Measurements from ENCODE around the gene NIPAL3.

NIPAL3 gene

DNA sequence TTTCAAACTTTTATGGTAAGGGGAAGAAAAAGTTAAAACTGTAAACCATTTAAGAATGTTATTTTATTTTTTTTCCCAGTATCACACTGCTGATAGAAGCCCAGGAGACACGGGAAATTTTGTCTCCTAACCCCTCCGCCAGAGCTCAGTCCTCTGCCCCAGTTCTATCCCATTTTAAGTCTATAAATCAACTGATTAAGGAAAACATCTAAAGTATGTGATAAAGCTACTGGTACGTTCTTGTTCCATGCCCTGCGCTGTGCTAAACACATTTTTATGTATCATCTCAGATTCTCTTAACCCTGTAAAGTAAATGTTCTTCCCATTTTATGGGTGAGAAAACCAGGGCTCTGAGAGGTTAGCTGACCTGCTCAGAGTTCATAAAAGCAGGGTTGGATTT is 34.7 kb downstream of the NIPAL3 start:
- Histone ChIP-seq H4K8ac (ENCODE audit: low read depth, low read length) (no peak overlapping the region), H2AK5ac (ENCODE audit: low read length) (no peak overlapping the region), H3K27me3 (ENCODE audit: insufficient read depth, low read length, poor library complexity) (no peaks in the 10 kb centered on the region), H2BK15ac (replicated peaks; ENCODE audit: low read depth) (no peak overlapping the region), H3K4me3 (ENCODE audit: low read length) (no peak overlapping the region), H2BK5ac (ENCODE audit: low read length) (no peak overlapping the region), H3K79me1 (ENCODE audit: low read length) (no peaks in the 10 kb centered on the region), H2BK120ac (ENCODE audit: low read depth, low read length) (no peak overlapping the region), H3K9ac (ENCODE audit: low read length) (no peak overlapping the region), H3K79me2 (ENCODE audit: control insufficient read depth, insufficient read depth, low read length) (no peaks in the 10 kb centered on the region), H3K4ac (ENCODE audit: low read depth, low read length) (no peak overlapping the region), H3K18ac (ENCODE audit: low read length) (no peak overlapping the region), H3K4me2 (ENCODE audit: low read length) (no peak overlapping the region), H3K27ac (ENCODE audit: low read depth, low read length) (no peak overlapping the region), H3K56ac (ENCODE audit: low read length) (no peak overlapping the region), H4K5ac (ENCODE audit: low read length) (no peak overlapping the region), H3K4me1 (ENCODE audit: control insufficient read depth, low read depth, low read length) (no peaks in the 10 kb centered on the region), H3K23ac (ENCODE audit: low read length) (no peak overlapping the region), H3K36me3 (ENCODE audit: control insufficient read depth, insufficient read depth, low read length) (no peaks in the 10 kb centered on the region)
- no CpG with 5 or more reads among the region's 4 CpGs for WGBS (ENCODE audit: extremely low coverage, insufficient coverage, low lambda C conversion rate)
- no peak for DNase-seq

DNA sequence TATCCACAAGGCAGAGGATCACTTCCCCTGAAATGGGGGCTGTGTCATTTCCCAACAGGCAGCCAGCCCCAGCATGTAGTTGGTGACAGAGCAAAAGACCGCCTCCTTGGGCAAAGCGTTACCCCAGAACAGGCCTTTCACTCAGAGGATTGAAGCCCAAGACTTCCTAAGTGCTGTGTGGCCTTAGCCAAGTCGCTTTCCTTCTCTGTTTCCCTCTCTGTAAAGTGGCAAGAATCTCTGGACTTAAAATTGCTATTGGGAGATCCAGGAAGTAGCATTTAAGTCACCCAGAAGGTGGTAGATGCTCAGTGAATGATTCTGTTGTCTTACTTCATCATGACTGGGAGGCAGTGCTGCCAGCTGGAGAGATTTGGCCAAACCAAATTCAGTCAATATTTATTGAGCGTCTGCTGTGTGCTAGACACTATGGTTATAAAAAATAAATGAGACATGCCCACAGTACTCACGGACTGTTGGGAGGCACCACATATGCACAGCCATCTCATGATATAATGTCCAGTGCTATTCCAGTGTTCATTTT is 35.3 kb downstream of the NIPAL3 start:
- Histone ChIP-seq H3K27me3 (ENCODE audit: insufficient read depth, low read length, poor library complexity) (no peaks in the 10 kb centered on the region), H3K56ac (ENCODE audit: low read length) (no peak overlapping the region), H3K4me3 (ENCODE audit: low read length) (no peak overlapping the region), H3K4me2 (ENCODE audit: low read length) (no peak overlapping the region), H2BK120ac (ENCODE audit: low read depth, low read length) (no peak overlapping the region), H3K79me1 (ENCODE audit: low read length) (no peaks in the 10 kb centered on the region), H3K4me1 (ENCODE audit: control insufficient read depth, low read depth, low read length) (no peaks in the 10 kb centered on the region), H3K79me2 (ENCODE audit: control insufficient read depth, insufficient read depth, low read length) (no peaks in the 10 kb centered on the region), H3K9ac (ENCODE audit: low read length) (no peak overlapping the region), H3K4ac (ENCODE audit: low read depth, low read length) (no peak overlapping the region), H3K23ac (ENCODE audit: low read length) (no peak overlapping the region), H2BK15ac (replicated peaks; ENCODE audit: low read depth) (no peak overlapping the region), H3K36me3 (ENCODE audit: control insufficient read depth, insufficient read depth, low read length) (no peaks in the 10 kb centered on the region), H4K8ac (ENCODE audit: low read depth, low read length) (no peak overlapping the region), H2BK5ac (ENCODE audit: low read length) (no peak overlapping the region), H3K27ac (ENCODE audit: low read depth, low read length) (no peak overlapping the region), H3K18ac (ENCODE audit: low read length) (no peak overlapping the region), H4K5ac (ENCODE audit: low read length) (no peak overlapping the region), H2AK5ac (ENCODE audit: low read length) (no peak overlapping the region)
- no peak for DNase-seq
- WGBS (ENCODE audit: extremely low coverage, insufficient coverage, low lambda C conversion rate) = no CpG with 5 or more reads among the region's 5 CpGs

DNA sequence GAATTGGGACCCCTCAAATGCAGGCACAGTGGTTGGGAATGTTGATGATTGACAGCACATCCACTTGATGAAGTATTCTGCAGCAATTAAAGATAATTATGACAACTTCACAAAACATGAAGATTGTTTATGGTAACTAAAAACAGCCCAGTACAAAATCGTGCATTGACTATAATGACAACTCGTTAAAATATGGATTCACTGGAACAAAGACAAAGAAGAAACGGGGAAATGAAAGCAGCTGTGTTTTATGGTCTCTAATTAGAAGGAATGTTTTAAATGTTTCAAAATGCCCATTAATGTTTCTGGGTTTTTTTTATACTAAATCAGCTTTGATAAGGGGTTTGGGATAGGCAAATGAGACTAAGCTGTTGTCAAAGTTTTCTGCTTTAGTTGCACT is 36.1 kb downstream of the NIPAL3 start:
- Histone ChIP-seq H3K9ac (ENCODE audit: low read length) (no peak overlapping the region), H3K4me3 (ENCODE audit: low read length) (no peak overlapping the region), H3K27me3 (ENCODE audit: insufficient read depth, low read length, poor library complexity) (no peaks in the 10 kb centered on the region), H2BK5ac (ENCODE audit: low read length) (no peak overlapping the region), H3K27ac (ENCODE audit: low read depth, low read length) (no peak overlapping the region), H3K18ac (ENCODE audit: low read length) (no peak overlapping the region), H3K79me2 (ENCODE audit: control insufficient read depth, insufficient read depth, low read length) (no peaks in the 10 kb centered on the region), H3K23ac (ENCODE audit: low read length) (no peak overlapping the region), H3K4me1 (ENCODE audit: control insufficient read depth, low read depth, low read length) (no peaks in the 10 kb centered on the region), H3K56ac (ENCODE audit: low read length) (no peak overlapping the region), H4K8ac (ENCODE audit: low read depth, low read length) (no peak overlapping the region), H3K4ac (ENCODE audit: low read depth, low read length) (no peak overlapping the region), H2BK120ac (ENCODE audit: low read depth, low read length) (no peak overlapping the region), H2AK5ac (ENCODE audit: low read length) (no peak overlapping the region), H3K79me1 (ENCODE audit: low read length) (no peaks in the 10 kb centered on the region), H4K5ac (ENCODE audit: low read length) (no peak overlapping the region), H2BK15ac (replicated peaks; ENCODE audit: low read depth) (no peak overlapping the region), H3K4me2 (ENCODE audit: low read length) (no peak overlapping the region), H3K36me3 (ENCODE audit: control insufficient read depth, insufficient read depth, low read length) (no peaks in the 10 kb centered on the region)
- no peak for DNase-seq
- WGBS (ENCODE audit: extremely low coverage, insufficient coverage, low lambda C conversion rate) = no CpG with 5 or more reads among the region's 3 CpGs

- Histone ChIP-seq H3K9ac (ENCODE audit: low read length) (no peak overlapping the region), H2AK5ac (ENCODE audit: low read length) (no peak overlapping the region), H3K4me2 (ENCODE audit: low read length) (no peak overlapping the region), H3K4me3 (ENCODE audit: low read length) (no peak overlapping the region), H3K27me3 (ENCODE audit: insufficient read depth, low read length, poor library complexity) (no peaks in the 10 kb centered on the region), H2BK5ac (ENCODE audit: low read length) (no peak overlapping the region), H4K8ac (ENCODE audit: low read depth, low read length) (no peak overlapping the region), H3K79me2 (ENCODE audit: control insufficient read depth, insufficient read depth, low read length) (no peaks in the 10 kb centered on the region), H4K5ac (ENCODE audit: low read length) (no peak overlapping the region), H3K18ac (ENCODE audit: low read length) (no peak overlapping the region), H3K27ac (ENCODE audit: low read depth, low read length) (no peak overlapping the region), H3K79me1 (ENCODE audit: low read length) (no peaks in the 10 kb centered on the region), H3K36me3 (ENCODE audit: control insufficient read depth, insufficient read depth, low read length) (no peaks in the 10 kb centered on the region), H3K23ac (ENCODE audit: low read length) (no peak overlapping the region), H3K56ac (ENCODE audit: low read length) (no peak overlapping the region), H3K4me1 (ENCODE audit: control insufficient read depth, low read depth, low read length) (no peaks in the 10 kb centered on the region), H2BK120ac (ENCODE audit: low read depth, low read length) (no peak overlapping the region), H3K4ac (ENCODE audit: low read depth, low read length) (no peak overlapping the region), H2BK15ac (replicated peaks; ENCODE audit: low read depth) (no peak overlapping the region)
- no peak for DNase-seq
- no CpG with 5 or more reads among the region's 8 CpGs for WGBS (ENCODE audit: extremely low coverage, insufficient coverage, low lambda C conversion rate)
Measured at GRCh38 chr1:24452922-24453485, 37.4 kb downstream of the NIPAL3 start.

- no peak overlapping the region for H3K23ac ChIP-seq (ENCODE audit: low read length)
- H3K27ac ChIP-seq (ENCODE audit: low read depth, low read length) = no peak overlapping the region
- no peak overlapping the region for H3K18ac ChIP-seq (ENCODE audit: low read length)
- H2BK15ac ChIP-seq (replicated peaks; ENCODE audit: low read depth) = no peak overlapping the region
- no peak overlapping the region for H2AK5ac ChIP-seq (ENCODE audit: low read length)
- no CpG with 5 or more reads among the region's 5 CpGs for WGBS (ENCODE audit: extremely low coverage, insufficient coverage, low lambda C conversion rate)
- H3K9ac ChIP-seq (ENCODE audit: low read length) = no peak overlapping the region
- no peaks in the 10 kb centered on the region for H3K27me3 ChIP-seq (ENCODE audit: insufficient read depth, low read length, poor library complexity)
- no peak overlapping the region for H4K8ac ChIP-seq (ENCODE audit: low read depth, low read length)
- H4K5ac ChIP-seq (ENCODE audit: low read length) = no peak overlapping the region
- H3K56ac ChIP-seq (ENCODE audit: low read length) = no peak overlapping the region
- H3K4me2 ChIP-seq (ENCODE audit: low read length) = no peak overlapping the region
- H2BK120ac ChIP-seq (ENCODE audit: low read depth, low read length) = no peak overlapping the region
- no peaks in the 10 kb centered on the region for H3K36me3 ChIP-seq (ENCODE audit: control insufficient read depth, insufficient read depth, low read length)
- no peaks in the 10 kb centered on the region for H3K4me1 ChIP-seq (ENCODE audit: control insufficient read depth, low read depth, low read length)
- no peaks in the 10 kb centered on the region for H3K79me1 ChIP-seq (ENCODE audit: low read length)
- H3K4ac ChIP-seq (ENCODE audit: low read depth, low read length) = no peak overlapping the region
- no peak overlapping the region for H3K4me3 ChIP-seq (ENCODE audit: low read length)
- H3K79me2 ChIP-seq (ENCODE audit: control insufficient read depth, insufficient read depth, low read length) = no peaks in the 10 kb centered on the region
- H2BK5ac ChIP-seq (ENCODE audit: low read length) = no peak overlapping the region
- no peak for DNase-seq
Measured at GRCh38 chr1:24454673-24455072, 39.1 kb downstream of the NIPAL3 start.

GRCh38 chr1:24455272-24455671 is 39.7 kb downstream of the NIPAL3 start:
- Histone ChIP-seq H3K4me3 (ENCODE audit: low read length) (no peak overlapping the region), H3K4ac (ENCODE audit: low read depth, low read length) (no peak overlapping the region), H3K27me3 (ENCODE audit: insufficient read depth, low read length, poor library complexity) (no peaks in the 10 kb centered on the region), H2AK5ac (ENCODE audit: low read length) (no peak overlapping the region), H3K79me1 (ENCODE audit: low read length) (no peaks in the 10 kb centered on the region), H3K9ac (ENCODE audit: low read length) (no peak overlapping the region), H4K5ac (ENCODE audit: low read length) (no peak overlapping the region), H2BK15ac (replicated peaks; ENCODE audit: low read depth) (no peak overlapping the region), H3K18ac (ENCODE audit: low read length) (no peak overlapping the region), H3K79me2 (ENCODE audit: control insufficient read depth, insufficient read depth, low read length) (no peaks in the 10 kb centered on the region), H3K56ac (ENCODE audit: low read length) (no peak overlapping the region), H2BK5ac (ENCODE audit: low read length) (no peak overlapping the region), H3K36me3 (ENCODE audit: control insufficient read depth, insufficient read depth, low read length) (no peaks in the 10 kb centered on the region), H2BK120ac (ENCODE audit: low read depth, low read length) (no peak overlapping the region), H3K27ac (ENCODE audit: low read depth, low read length) (no peak overlapping the region), H4K8ac (ENCODE audit: low read depth, low read length) (no peak overlapping the region), H3K23ac (ENCODE audit: low read length) (no peak overlapping the region), H3K4me1 (ENCODE audit: control insufficient read depth, low read depth, low read length) (no peaks in the 10 kb centered on the region), H3K4me2 (ENCODE audit: low read length) (no peak overlapping the region)
- WGBS (ENCODE audit: extremely low coverage, insufficient coverage, low lambda C conversion rate) = no CpG with 5 or more reads among the region's 5 CpGs
- no peak for DNase-seq
